SK-N-SH treated with all-trans-retinoic acid at 6 μM for 48 hours (cell line): ENCODE measurements around the gene ENC1.

ENCODE experiments used
- BACH2 ChIP-seq: fragments of 250-450 bp; sonication (Bioruptor Pico); IDR thresholded peaks from 2 replicates; pipeline ENCODE4 v1.9.0; 2021; ENCODE audit warnings: mild to moderate bottlenecking, borderline replicate concordance
- TCF4 ChIP-seq: fragments of 250-450 bp; sonication (Bioruptor Pico); IDR thresholded peaks from 2 replicates; pipeline ENCODE4 v1.8.0; 2021; ENCODE audit warnings: mild to moderate bottlenecking, moderate library complexity, borderline replicate concordance
- ZFP3 ChIP-seq: fragments of 250-450 bp; sonication (Bioruptor Pico); IDR thresholded peaks from 2 replicates; pipeline ENCODE4 v1.5.0; 2020; ENCODE audit warnings: mild to moderate bottlenecking, moderate library complexity
- ZNF8 ChIP-seq: fragments of 450-650 bp; formaldehyde crosslinking; IDR thresholded peaks from 2 replicates; pipeline ENCODE4 v1.5.0; 2020; ENCODE audit warnings: mild to moderate bottlenecking, moderate library complexity
- TF ChIP-seq, protein P1 (sequence below): fragments of 250-450 bp; sonication (Bioruptor Pico); IDR thresholded peaks from 2 replicates; pipeline ENCODE4 v1.8.0; 2020; ENCODE audit warnings: mild to moderate bottlenecking, moderate library complexity, borderline replicate concordance
- TF ChIP-seq, protein P2 (sequence below): fragments of 250-450 bp; sonication (Bioruptor Pico); IDR thresholded peaks from 2 replicates; pipeline ENCODE4 v1.5.1; 2020; ENCODE audit warnings: low read depth, mild to moderate bottlenecking, moderate library complexity

DNA sequence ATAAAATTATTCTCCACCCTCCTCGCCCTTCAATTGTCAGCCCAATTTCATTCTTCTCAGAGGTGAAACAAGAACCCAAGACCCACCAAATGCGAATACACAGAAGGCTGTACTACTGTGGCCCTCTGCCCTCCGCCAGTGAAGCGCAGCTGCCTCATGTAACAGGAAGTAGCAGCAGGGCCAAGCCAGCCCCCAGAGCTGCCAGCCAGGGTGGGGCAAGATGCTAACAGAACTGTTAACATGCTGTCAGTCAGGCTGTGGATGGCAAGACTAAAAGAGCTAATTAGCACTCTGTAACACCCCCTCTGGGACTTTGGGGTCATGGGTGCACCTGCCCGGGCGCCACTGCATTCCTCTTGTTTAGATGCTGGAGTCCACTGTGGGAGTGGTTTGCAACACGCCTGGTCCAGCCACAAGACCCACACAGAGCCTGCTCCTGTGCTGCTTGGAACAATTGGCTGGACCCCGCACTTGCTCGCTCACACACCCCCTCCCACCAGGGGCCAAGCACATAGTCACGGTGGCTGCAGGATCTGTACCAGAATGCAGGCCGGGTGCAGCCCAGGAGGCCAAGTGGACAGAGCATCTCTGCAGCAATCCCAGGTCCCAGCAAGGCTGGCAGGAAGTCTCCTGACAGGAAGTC, 30.0 kb upstream of the ENC1 start:
- TF ChIP-seq, protein P1, sequence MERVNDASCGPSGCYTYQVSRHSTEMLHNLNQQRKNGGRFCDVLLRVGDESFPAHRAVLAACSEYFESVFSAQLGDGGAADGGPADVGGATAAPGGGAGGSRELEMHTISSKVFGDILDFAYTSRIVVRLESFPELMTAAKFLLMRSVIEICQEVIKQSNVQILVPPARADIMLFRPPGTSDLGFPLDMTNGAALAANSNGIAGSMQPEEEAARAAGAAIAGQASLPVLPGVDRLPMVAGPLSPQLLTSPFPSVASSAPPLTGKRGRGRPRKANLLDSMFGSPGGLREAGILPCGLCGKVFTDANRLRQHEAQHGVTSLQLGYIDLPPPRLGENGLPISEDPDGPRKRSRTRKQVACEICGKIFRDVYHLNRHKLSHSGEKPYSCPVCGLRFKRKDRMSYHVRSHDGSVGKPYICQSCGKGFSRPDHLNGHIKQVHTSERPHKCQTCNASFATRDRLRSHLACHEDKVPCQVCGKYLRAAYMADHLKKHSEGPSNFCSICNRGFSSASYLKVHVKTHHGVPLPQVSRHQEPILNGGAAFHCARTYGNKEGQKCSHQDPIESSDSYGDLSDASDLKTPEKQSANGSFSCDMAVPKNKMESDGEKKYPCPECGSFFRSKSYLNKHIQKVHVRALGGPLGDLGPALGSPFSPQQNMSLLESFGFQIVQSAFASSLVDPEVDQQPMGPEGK: no peak
- no peak for TF ChIP-seq ZFP3
- TF ChIP-seq, protein P2, sequence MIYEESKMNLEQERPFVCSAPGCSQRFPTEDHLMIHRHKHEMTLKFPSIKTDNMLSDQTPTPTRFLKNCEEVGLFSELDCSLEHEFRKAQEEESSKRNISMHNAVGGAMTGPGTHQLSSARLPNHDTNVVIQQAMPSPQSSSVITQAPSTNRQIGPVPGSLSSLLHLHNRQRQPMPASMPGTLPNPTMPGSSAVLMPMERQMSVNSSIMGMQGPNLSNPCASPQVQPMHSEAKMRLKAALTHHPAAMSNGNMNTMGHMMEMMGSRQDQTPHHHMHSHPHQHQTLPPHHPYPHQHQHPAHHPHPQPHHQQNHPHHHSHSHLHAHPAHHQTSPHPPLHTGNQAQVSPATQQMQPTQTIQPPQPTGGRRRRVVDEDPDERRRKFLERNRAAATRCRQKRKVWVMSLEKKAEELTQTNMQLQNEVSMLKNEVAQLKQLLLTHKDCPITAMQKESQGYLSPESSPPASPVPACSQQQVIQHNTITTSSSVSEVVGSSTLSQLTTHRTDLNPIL: no peak
- TF ChIP-seq ZNF8: no peak
- TF ChIP-seq BACH2 (CRISPR knock-in tag): no peak
- no peak for TF ChIP-seq TCF4 (CRISPR knock-in tag)
